Left forelimb (tissue), 1 donor: ENCODE data around the gene RAPGEF1.
"Not testable (repeated sequence)": the region's sequence is repeated elsewhere in the genome, so short reads cannot be mapped to it uniquely, and the experiment has no call there.

Experiments
- DNase-seq: peaks from one replicate; pipeline ENCODE4 v3.0.0-alpha.2; 2018; ENCODE audit warnings: low spot score

RAPGEF1 gene, protein sequence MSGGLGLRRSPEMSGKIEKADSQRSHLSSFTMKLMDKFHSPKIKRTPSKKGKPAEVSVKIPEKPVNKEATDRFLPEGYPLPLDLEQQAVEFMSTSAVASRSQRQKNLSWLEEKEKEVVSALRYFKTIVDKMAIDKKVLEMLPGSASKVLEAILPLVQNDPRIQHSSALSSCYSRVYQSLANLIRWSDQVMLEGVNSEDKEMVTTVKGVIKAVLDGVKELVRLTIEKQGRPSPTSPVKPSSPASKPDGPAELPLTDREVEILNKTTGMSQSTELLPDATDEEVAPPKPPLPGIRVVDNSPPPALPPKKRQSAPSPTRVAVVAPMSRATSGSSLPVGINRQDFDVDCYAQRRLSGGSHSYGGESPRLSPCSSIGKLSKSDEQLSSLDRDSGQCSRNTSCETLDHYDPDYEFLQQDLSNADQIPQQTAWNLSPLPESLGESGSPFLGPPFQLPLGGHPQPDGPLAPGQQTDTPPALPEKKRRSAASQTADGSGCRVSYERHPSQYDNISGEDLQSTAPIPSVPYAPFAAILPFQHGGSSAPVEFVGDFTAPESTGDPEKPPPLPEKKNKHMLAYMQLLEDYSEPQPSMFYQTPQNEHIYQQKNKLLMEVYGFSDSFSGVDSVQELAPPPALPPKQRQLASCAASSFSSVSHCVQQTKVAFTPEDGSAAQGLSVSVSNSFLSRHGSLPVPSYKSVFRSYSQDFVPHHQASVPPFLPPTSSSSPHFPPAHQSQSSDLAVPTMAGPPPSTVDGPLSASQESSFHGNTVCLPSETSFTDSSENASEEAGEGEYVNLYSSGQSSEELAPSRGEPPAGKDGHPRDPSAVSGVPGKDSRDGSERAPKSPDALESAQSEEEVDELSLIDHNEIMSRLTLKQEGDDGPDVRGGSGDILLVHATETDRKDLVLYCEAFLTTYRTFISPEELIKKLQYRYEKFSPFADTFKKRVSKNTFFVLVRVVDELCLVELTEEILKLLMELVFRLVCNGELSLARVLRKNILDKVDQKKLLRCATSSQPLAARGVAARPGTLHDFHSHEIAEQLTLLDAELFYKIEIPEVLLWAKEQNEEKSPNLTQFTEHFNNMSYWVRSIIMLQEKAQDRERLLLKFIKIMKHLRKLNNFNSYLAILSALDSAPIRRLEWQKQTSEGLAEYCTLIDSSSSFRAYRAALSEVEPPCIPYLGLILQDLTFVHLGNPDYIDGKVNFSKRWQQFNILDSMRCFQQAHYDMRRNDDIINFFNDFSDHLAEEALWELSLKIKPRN (N-terminal part only)

DNA sequence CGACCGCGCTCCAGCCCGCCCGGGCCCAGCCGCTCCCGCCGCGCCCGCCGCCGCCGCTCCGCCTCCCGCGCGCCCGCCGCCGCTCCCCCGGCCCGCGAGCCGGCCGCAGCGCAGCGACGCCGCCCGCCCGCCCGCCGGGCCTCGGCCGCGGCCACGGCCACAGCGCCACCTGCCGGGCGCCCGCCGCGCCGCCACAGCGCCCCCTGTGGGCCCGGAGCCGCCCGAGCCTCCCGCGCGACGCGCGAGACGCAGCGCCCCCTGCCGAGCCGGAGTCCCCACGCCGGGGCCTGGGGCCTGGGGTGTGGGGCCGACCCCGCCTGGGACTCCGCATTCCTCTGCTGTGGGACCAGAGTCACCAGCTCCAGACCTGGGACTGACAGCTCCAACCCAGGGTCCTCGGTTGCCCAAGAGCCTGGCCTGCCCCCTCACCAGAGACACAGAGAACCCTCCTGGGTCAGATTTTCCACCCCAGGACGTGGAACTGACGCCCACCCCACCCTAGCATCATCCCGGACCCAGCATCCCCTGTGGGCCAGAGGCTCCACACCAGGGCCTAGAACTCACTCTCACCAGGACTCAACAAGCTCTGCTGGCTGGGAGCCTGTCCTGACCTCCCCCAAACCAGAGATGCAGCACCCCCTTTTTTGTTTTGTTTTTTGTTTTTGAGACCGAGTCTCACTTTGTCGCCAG lies at the start of gene RAPGEF1:
TSS of gene RAPGEF1 (minus strand) at position 118 of the 690 bp plus-strand sequence. CDS start 246 bp downstream, outside the sequence.
- peak; percentile 79 for DNase-seq

DNA sequence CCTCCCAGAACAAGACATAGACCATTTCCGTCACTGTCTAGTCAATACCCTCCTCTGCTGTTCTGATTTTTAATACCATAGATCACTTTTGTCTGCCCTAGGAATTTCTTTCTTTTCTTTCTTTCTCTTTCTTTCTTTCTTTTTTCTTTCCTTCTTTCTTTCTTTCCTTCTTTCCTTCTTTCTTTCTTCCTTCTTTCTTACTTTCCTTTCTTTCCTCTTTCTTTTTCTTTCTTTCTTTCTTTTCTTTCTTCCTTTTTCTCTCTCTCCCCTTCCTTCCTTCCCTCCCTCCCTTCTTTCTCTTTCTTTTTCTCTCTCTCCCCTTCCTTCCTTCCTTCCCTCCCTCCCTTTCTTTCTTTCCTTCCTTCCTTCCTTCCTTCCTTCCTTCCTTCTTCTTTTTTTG lies 49.0 kb upstream of the RAPGEF1 start:
- no peak for DNase-seq

DNA sequence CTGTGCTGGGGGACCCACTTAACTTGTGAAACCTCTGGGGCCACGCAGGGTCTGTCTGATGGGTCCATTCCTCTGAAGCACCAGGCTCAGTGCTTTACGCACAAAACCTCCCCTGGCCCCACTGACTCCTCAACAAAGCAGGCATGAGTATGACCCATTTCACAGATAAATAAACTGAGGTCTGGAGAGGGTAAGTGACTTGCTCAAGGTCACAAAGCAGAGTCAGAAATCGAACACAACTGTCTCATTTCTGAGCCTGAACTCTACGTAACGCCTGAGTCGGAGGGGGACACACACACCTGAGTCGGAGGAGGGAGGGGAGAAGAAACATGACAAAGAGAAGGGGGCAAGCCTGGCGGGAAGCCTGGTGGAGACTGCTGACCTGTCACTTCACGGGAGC lies 48.0 kb upstream of the RAPGEF1 start:
- DNase-seq: no peak

DNA sequence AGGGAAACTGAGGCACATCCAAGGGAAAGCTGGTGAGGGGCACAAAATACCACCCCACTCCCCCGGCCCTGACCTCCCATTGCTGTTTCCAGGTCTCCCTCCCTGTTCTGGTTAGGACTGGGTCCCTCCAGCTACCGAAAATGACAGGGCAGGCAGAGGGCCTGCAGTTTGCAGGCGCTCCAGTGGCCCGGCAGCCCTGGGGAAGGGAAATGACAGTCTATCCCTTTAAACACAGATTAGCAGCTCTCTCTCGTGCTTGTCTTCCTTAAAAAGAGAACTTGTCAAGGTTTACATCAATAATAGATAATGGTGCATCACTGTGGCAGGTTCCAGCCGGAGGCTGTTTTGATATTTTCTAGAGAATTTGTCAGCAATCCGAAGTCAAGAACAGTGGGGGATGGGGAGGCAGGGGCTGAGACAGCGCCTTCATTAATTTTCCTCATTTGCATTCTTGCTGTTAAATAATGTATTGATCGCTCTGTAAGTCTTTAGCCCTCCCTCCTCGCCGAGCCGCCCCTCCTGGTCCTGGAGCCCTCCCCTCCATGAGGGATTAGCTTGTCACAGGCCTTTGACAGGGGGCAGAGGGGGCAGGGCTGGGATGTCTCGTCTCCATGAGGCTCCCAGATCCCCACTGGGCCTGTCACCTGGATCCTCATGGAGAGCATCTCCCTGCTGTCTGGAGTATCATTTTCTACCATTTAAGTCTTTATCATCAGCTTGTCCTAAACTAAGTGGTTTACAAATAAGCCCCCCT lies 45.0 kb upstream of the RAPGEF1 start:
- DNase-seq: no peak

DNA sequence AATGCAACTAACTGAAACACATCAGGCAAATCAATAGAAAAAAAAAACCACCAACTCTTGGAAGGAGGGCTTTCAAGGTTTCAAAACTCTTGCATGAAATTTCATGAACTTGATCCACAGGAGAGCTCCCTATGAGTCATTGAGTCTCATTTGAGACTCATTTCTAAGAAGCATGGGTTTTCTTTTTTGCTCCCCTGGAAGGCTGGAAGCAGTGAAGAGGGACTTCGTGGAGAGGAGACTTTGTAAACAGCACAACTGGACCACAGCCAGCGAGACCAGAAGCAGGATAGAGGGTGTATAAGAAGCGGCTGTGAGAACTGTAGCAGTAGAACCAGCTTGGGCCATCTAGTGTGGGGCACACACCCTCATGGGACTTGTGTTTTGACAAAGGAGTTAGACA lies 41.2 kb upstream of the RAPGEF1 start:
- no peak for DNase-seq

DNA sequence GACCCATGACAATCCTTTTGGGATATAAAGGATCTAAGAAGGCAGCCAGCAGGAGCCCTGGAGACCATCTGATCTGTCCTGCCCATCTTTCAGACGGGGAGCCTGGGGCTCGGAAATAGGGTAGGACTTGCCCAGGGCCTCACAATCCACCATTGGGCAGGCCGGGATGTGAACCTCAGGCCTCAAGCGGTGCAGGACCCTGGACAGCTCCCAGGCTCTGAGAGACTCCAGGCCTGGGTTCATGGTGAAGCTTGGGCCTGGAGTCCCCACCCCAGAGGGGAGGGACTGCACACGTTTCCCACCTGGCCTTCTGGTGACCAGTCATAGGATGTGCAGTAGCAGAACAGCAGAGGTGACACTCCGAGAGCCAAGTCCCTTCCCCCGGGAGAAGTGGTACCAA lies 36.6 kb upstream of the RAPGEF1 start:
- no peak for DNase-seq

DNA sequence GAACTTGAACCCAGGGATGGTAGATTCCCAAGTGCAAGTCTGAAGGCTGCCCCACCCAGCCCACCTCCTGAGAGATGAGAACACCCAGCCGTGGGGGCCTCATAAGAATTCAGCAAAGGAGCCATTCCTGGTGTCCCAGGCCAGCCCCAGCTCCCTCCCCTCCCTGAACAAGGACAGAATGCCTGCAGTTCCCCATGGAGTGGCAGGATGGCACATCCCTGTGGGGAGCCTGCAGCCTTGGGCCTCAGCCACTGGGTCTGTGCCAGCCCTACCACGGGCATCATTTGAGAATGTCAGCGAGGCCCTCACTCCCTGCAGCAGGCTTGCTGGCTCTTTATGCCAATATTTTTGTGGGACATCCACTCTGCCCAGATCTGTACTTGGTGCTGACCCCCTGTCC lies 36.2 kb upstream of the RAPGEF1 start:
- no peak for DNase-seq

DNA sequence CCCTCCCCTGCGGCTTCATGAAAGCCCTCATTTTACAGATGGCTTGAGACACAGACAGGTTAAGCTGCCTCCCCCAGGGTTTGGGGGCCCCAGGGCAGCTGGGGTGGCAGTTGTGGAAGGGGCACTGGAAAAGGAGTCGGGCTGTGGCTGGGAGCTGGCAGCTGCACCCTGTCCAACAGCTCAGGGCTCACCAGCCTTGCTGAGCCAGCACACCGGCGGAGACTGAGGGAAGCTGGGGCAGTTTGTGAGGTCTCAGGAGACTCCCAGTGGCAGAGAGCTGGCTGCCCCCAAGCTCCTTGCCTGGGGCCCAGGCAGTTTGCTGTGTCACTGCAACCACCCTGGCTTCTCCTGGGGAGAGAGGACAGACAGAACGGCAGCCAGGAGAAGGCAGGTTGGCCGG lies 34.8 kb upstream of the RAPGEF1 start:
- DNase-seq: no peak

DNA sequence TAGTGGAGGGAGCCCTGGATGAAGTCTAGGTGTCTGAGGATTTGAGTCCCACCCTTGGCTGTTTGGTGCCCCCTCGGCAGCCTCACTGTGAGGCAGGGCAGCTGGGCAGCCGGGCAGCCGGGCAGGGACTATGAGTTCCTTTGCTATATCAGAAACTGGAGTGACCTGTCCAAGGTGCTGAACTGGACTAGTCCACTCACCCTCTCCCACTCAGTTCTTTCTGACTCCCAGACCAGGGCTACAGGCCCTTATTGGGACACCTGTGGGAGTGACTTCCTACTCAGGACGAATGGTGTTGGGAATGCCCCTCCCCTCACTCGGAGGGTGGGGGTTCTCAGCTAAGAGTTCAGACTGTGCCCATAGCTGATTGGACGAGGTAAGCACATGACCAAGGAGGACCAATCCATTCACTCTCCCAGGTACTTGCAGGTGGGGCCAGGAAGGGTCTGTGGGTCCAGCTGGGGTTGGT lies 34.1 kb upstream of the RAPGEF1 start:
- no peak for DNase-seq

DNA sequence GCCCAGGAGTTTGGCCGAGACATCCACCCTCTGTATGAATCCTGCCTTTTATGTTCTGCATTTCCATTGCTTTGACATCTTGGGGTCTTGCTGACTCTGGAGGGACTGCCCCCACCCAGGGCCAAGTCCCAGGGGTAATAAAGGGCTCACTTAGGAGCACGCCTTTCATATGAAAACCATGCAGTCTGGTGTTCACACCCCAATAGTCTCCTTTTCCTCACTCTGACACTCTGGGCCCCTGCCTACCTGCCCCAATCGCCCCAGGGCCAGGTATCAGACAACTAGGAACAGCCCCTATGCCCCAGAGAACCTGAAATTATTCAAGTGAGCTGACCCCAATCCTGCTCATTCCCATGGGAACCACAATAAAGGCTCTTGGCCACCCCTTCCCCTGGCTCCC lies 33.1 kb upstream of the RAPGEF1 start:
- DNase-seq: no peak

DNA sequence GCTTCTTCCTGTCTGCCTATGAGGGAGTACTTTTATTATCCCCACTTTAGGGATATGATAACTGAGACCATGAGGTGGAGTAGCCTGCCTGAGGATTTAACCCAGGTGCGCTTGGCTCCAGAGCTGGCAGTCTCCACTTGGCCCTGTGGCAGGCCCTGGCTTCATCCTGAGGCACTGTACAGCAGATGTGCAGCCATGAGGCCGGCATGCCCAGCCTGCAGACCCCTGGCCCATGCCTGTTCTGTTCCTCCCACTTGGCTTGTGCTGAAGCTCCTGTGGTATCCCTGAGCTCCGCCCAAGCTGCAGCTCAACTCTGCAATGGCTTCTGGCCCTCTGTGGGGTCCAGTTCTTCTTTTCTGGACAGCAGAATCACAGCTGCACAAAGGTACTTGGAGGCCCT lies 31.8 kb upstream of the RAPGEF1 start:
- DNase-seq: no peak

DNA sequence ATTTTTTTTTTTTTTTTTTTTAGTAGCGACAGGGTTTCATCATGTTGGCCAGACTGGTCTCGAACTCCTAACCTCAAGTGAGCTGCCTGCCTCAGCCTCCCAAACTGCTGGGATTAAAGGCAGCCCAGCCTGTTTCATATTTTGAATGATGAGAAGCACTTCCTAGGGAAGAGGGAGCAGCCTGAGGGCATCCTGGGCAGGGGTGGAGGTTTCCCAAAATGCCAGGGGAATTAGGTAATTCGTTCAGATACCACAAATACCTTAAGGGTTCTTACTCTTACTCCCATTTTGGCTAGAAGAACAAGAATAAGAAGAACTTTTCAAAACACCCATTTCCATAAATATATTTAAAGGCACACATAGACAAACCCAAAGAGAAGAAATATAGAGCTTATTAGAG lies 29.5 kb upstream of the RAPGEF1 start:
- DNase-seq: no peak

DNA sequence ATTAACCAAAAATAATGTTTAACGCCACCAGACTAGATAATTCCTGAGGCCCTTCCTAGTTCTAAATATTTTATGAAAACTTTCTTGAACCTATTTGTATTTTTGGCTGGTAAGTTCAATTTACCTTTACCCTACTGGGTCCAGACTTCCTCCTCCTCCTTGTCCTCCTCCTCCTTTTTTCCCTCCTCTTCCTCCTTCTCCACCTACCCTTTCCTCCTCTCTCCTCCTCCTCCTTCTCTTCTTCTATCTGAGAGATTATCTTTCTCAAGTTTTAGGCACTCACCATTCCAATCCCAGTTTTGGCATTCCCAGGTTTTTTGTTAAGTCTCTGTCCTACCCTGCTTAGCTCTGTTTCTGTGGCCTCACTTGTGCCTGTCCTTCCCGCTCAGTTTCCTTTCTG lies 24.7 kb upstream of the RAPGEF1 start:
- no peak for DNase-seq

DNA sequence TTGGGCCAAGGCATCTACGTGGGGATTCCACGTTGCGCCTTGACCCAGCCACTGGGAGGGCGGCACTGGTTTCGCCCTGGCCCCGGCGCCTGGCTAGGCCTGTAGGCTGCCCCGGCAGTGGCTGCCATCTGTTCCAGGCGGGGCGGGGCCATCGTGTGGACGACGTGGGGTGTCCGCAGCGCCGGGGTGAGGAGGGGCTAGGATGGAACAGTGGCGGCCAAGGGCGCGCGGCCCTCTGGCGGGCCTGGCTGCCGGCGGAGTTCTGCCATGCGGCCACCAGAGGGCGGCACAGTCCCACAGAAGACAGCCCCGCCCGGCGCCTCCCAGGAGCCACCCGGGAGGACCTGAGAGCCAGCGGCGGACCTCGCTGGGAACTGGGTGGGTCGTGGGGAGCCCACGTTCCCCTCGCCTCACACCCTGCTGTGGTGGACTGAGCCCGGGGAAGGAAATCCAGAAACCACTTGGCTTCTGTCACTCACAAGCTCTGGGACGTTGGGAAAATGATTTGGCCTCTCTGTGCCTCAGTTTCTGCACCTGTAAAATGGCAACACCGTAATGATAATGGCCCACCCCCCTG lies 22.6 kb upstream of the RAPGEF1 start:
- peak; percentile 84 for DNase-seq

DNA sequence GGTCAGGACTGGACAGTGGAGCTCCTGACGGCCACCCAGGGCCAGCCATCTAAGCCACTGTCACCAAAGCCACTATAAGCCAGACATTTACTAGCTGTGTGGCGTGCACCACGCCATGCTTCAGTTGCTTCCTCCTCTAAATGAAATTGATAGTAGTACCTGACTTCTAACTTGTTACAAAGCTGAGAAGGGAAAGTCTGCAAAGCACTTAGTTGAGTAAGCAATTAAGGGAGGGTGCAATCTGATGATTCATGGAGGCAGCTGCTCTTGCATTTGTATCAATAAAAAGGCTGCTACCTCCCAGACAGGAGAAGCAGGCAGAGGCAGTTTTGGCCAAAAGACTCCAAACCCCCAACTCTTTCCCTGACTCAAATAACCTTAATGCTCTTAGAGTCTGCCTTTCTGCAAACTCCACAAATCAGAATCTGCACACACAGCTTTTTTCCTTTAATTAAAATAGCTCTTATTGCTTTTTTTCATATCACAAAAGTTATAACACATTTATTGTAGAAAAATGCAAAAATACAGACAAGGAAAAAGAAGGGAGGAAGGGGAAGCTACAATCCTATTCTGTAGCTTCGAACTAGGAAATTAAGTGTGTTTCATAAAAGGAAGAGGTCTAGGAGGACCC lies 19.3 kb upstream of the RAPGEF1 start:
- DNase-seq: no peak

DNA sequence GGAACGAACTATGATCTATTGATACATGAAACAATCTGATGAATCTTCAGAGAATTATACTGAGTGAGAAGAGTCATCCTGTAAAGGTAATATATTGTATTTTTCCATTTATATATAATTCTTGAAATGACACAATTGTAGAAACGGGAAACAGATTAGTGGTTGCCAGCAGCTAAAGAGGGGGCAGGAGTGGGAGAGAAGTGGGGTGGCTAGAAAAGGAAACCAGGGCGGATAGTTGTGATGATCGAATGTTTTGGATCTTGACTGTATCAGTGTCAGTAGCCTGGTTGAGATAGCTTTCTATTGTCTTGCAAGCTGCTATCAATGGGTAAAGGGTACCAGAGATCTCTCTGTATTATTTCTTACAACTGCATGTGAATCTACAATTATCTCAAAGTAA lies 17.7 kb upstream of the RAPGEF1 start:
- no peak for DNase-seq

DNA sequence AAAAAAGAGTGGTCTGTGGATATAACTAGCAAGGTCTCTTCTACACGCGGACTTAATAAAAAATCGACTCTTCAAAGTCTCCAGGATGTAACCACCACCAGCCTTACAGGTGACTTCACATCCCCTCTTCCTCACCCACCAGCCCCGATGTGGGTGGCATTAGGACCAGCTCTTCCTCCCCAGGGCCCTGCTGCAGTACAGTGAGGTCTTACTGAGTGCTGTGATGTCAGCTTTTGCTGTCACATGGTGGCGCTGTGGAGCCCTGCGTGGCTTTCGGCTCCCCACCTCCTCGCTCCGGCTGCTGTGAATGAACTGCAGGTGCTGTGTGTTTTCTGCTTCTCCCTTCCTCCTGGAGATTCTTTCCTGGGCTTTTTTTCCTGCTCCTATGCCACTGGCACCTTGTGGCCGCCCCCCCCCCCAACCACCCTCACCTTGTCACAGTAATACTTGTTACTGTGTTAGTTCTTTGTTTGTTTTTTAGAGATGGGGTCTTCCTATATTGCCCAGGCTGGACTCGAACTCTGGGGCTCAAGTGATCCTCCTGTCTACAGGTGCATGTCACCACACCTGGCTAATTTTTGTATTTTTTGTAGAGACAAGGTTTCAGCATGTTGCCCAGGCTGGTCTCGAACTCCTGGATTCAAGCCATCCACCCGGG lies 15.8 kb upstream of the RAPGEF1 start:
- DNase-seq: peak; percentile 76

DNA sequence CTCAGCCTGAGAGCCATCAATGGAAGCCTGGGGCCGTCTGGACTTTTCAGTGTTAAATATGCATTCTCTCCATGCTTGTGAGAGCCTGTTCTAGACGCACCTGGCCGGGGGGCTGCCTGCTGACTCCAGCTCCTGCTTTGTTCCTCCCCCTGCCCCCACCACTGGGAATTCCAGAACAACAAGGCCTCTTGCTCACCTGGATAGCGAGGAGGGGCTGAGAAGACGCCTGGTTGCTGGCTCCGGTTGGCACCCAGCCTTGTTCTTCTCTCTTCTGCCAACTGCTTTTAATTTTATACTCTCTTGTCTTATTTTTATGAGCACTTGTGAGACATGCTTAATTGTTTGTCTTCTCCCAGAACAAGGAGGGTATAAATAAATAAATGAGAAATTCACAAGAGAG lies 15.0 kb upstream of the RAPGEF1 start:
- DNase-seq: no peak

DNA sequence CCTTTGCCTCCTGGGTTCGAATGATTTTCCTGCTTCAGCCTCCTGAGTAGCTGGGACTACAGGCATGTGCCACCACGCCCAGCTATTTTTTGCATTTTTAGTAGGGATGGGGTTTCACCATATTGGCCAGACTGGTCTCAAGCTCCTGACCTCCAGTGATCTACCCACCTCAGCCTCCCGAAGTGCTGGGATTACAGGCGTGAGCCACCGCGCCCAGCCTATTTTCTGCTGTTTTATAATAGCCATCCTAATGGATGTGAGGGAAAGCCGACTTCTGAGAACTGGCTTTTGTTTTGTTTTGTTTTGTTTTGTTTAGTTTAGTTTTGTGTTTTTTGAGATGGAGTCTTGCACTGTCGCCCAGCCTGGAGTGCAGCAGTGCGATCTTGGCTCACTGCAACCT lies 13.9 kb upstream of the RAPGEF1 start:
- not testable (repeated sequence) for DNase-seq
